Measurements from ENCODE around the gene PDCD2L. TPM values are rescaled to one million over a fixed set of nuclear protein-coding genes. Genes with fewer than 3 reads are reported as not detected.

The PDCD2L gene
- total and polyA plus RNA-seq, 2 of the 8 experiments (the other 6 are each of a cell fraction or from before 2014, with no cell fraction given): 51.5 to 78.1 TPM

- DNase-seq (ENCODE audit: low read depth in 1 of 2, low spot score in 2 of 2) (no peak), FAIRE-seq (no peak)
- Histone ChIP-seq H3K4me3 (ENCODE audit: extremely low read depth in 1 of 4, insufficient read depth in 2 of 4, low read depth in 3 of 4, low read length in 4 of 4) (no peak overlapping the region), H2AK5ac (ENCODE audit: low read depth, low read length) (no peak overlapping the region), H2AFZ (ENCODE audit: low read length) (no peak overlapping the region), H3K79me2 (ENCODE audit: control insufficient read depth in 1 of 2, insufficient read depth in 2 of 2, low read length in 2 of 2) (no peaks in the 10 kb centered on the region), H3K23ac (ENCODE audit: insufficient read length) (no peak overlapping the region), H4K5ac (ENCODE audit: insufficient read length, low read depth, low read length) (no peak overlapping the region), H3K23me2 (ENCODE audit: low read depth, low read length) (no peaks in the 10 kb centered on the region), H2BK12ac (ENCODE audit: low read depth, low read length) (no peak overlapping the region), H3K9me3 (ENCODE audit: insufficient read depth in 2 of 2, low read depth in 1 of 2, low read length in 1 of 2) (no peaks in the 10 kb centered on the region), H3K4me2 (ENCODE audit: insufficient read depth in 1 of 2, low read depth in 2 of 2, low read length in 2 of 2) (no peak overlapping the region), H2BK15ac (ENCODE audit: low read length) (no peak overlapping the region), H3K36me3 (ENCODE audit: control insufficient read depth in 2 of 4, insufficient read depth in 4 of 4, low read length in 3 of 4) (peaks cover 23 to 84% (median 64%) of the 10 kb centered on the region in 4 experiments), H3K79me1 (ENCODE audit: low read depth, low read length) (no peaks in the 10 kb centered on the region; the same call in 1 of the 2 replicates), H2BK5ac (ENCODE audit: low read depth, low read length) (no peak overlapping the region), H3K14ac (ENCODE audit: insufficient read length) (no peak overlapping the region), H3K27me3 (replicated peaks in 1 of 4; ENCODE audit: control insufficient read depth in 3 of 4, extremely low read depth in 1 of 4, insufficient read depth in 3 of 4, low read length in 3 of 4) (no peaks in the 10 kb centered on the region), H3K9ac (replicated peaks in 1 of 4; ENCODE audit: extremely low read depth in 1 of 4, low read depth in 3 of 4, low read length in 3 of 4) (no peak overlapping the region; a peak in 1 of 7 replicates), H2BK120ac (replicated peaks; ENCODE audit: low read depth, low read length) (no peak overlapping the region), H2BK20ac (ENCODE audit: low read length) (no peak overlapping the region), H4K91ac (replicated peaks; ENCODE audit: insufficient read length, low read length) (no peak overlapping the region), H3K56ac (replicated peaks; ENCODE audit: insufficient read length, low read depth, low read length) (no peak overlapping the region), H3K27ac (ENCODE audit: low read depth, low read length) (no peak overlapping the region), H3K18ac (ENCODE audit: extremely low read depth, low read length) (no peak overlapping the region), H3K4me1 (replicated peaks in 1 of 4; ENCODE audit: control insufficient read depth in 3 of 4, insufficient read depth in 4 of 4, low read length in 3 of 4) (no peaks in the 10 kb centered on the region), H4K8ac (ENCODE audit: extremely low read depth, insufficient read depth, low read length) (no peak overlapping the region), H3K4ac (replicated peaks; ENCODE audit: insufficient read length, low read depth, low read length) (no peak overlapping the region), H4K20me1 (replicated peaks in 1 of 2; ENCODE audit: control insufficient read depth in 1 of 2, insufficient read depth in 2 of 2, low read length in 2 of 2) (peaks cover 0 to 3% of the 10 kb centered on the region in 2 experiments)
- ChIA-PET POLR2A (ENCODE audit: partially characterized antibody) (interaction anchor here (1.2 kb wide), 1 partner anchor 9 kb away, joined by 6 read pairs; no protein-coding TSS in a partner anchor), CTCF (ENCODE audit: partially characterized antibody) (no interaction called here)
- WGBS, 2 experiments (ENCODE audit: extremely low coverage in 1 of 2, insufficient coverage in 1 of 2, insufficient read length in 1 of 2, insufficient replicate concordance in 2 of 2, low coverage in 1 of 2, low lambda C conversion rate in 2 of 2, missing lambda C conversion rate in 1 of 2): 79% methylated on average over 1 of the region's 1 CpG; no CpG with 5 or more reads in 1 of the 2 experiments
- no peak for TF ChIP-seq CEBPB (IDR thresholded peaks at IDR 0.05; ENCODE audit: low read depth, low read length)
- no peak for TF ChIP-seq JUN (IDR thresholded peaks at IDR 0.05; ENCODE audit: low read depth, low read length)
- TF ChIP-seq JUND (IDR thresholded peaks at IDR 0.05; ENCODE audit: low read length): no peak
- no peak for TF ChIP-seq MAX (IDR thresholded peaks at IDR 0.05)
- no peak for TF ChIP-seq CBX8 (IDR thresholded peaks at IDR 0.05; ENCODE audit: borderline replicate concordance, low read depth, low read length)
- TF ChIP-seq POU5F1 (IDR thresholded peaks at IDR 0.05; ENCODE audit: low read depth, low read length): no peak
- no peak for TF ChIP-seq GTF2F1 (IDR thresholded peaks at IDR 0.05; ENCODE audit: borderline replicate concordance, low read depth, low read length)
- TF ChIP-seq ZNF274 (IDR thresholded peaks at IDR 0.05; ENCODE audit: borderline replicate concordance, extremely low read depth, low read length): no peak
- no peak for TF ChIP-seq PHF8 (conservative IDR thresholded peaks at IDR 0.05; ENCODE audit: low read depth, low read length)
- no peak for TF ChIP-seq RBBP5 (IDR thresholded peaks at IDR 0.05; ENCODE audit: borderline replicate concordance, low read depth, low read length)
- no peak for TF ChIP-seq HDAC2 (IDR thresholded peaks at IDR 0.05; ENCODE audit: borderline replicate concordance in 1 of 2, low read depth in 2 of 2, low read length in 2 of 2)
These were observed 64.2 kb downstream of the PDCD2L start for GRCh38 chr19:34468409-34468808.
